Measurements from ENCODE around the gene AKR1C2.

Gene AKR1C2

DNA sequence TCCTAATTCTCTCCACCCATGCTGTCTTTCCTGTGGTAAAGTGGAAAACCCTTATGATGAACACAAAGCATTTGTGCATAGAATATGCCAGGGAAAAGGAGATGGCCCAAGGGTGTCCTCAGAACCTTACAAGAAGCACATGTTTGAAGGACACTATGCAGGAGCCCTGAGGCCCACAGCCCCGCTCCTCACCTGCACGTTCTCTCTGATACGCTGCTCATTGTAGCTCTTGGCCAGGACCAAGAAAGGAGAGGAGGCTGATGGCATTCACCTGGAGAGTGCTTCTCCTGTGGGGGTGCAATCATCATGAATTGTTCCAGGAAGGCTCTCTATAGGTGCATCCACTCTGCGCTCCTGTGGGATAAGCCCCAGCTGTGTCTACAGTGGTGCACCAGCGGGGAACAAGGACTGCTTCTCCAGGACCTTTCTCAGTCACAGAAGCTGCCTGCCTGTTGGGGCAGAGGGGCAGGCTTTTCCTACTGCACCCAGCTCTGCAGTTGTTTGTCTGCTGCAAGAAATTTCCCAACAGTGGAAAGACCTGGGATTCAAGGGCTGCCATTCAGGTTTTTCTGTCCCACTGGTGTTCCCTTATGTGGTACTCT is 19.9 kb downstream of the AKR1C2 start:
- H3K27ac ChIP-seq (ENCODE audit: low read depth, low read length): no peak overlapping the region
- no peaks in the 10 kb centered on the region for H3K79me1 ChIP-seq (ENCODE audit: low read length)
- no peak overlapping the region for H3K4me2 ChIP-seq (ENCODE audit: low read length)
- H3K4ac ChIP-seq (ENCODE audit: low read depth, low read length): no peak overlapping the region
- H3K9ac ChIP-seq (ENCODE audit: low read length): no peak overlapping the region
- no peak overlapping the region for H3K18ac ChIP-seq (ENCODE audit: low read length)
- no peak for DNase-seq
- no peak overlapping the region for H2BK15ac ChIP-seq (replicated peaks; ENCODE audit: low read depth)
- H3K27me3 ChIP-seq (ENCODE audit: insufficient read depth, low read length, poor library complexity): no peaks in the 10 kb centered on the region
- no peaks in the 10 kb centered on the region for H3K4me1 ChIP-seq (ENCODE audit: control insufficient read depth, low read depth, low read length)
- no peaks in the 10 kb centered on the region for H3K79me2 ChIP-seq (ENCODE audit: control insufficient read depth, insufficient read depth, low read length)
- no peak overlapping the region for H3K23ac ChIP-seq (ENCODE audit: low read length)
- H2BK120ac ChIP-seq (ENCODE audit: low read depth, low read length): no peak overlapping the region
- no peak overlapping the region for H3K56ac ChIP-seq (ENCODE audit: low read length)
- no peak overlapping the region for H2BK5ac ChIP-seq (ENCODE audit: low read length)
- H3K36me3 ChIP-seq (ENCODE audit: control insufficient read depth, insufficient read depth, low read length): no peaks in the 10 kb centered on the region
- H4K5ac ChIP-seq (ENCODE audit: low read length): no peak overlapping the region
- WGBS (ENCODE audit: extremely low coverage, insufficient coverage, low lambda C conversion rate): no CpG with 5 or more reads among the region's 5 CpGs
- no peak overlapping the region for H3K4me3 ChIP-seq (ENCODE audit: low read length)
- no peak overlapping the region for H4K8ac ChIP-seq (ENCODE audit: low read depth, low read length)
- H2AK5ac ChIP-seq (ENCODE audit: low read length): no peak overlapping the region

DNA sequence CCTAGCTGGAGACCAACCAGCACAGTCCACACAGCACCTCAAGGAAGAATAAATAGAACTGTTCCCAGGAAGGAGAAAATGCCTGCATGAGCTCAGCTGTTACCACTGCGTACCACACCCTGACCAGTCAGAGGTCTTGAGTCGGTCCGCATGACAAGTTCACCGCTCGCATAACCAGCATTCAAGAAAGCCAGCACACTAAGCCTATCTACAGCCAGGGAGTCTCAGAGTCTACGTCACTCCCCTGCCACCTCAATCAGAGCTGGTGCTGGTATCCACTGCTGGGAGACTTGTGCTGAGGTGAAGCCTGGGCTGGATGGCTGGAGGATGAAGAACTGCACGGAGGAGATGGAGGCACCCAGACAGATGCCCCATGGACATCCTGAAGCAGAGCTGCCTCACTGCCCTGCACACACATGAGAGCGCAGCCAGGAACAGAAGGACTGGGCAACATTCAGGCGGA is 20.9 kb downstream of the AKR1C2 start:
- H3K4me3 ChIP-seq (ENCODE audit: low read length): no peak overlapping the region
- H2BK5ac ChIP-seq (ENCODE audit: low read length): no peak overlapping the region
- H3K4me2 ChIP-seq (ENCODE audit: low read length): no peak overlapping the region
- no peaks in the 10 kb centered on the region for H3K36me3 ChIP-seq (ENCODE audit: control insufficient read depth, insufficient read depth, low read length)
- H2BK15ac ChIP-seq (replicated peaks; ENCODE audit: low read depth): no peak overlapping the region
- H3K4ac ChIP-seq (ENCODE audit: low read depth, low read length): no peak overlapping the region
- no peak overlapping the region for H3K23ac ChIP-seq (ENCODE audit: low read length)
- H3K27ac ChIP-seq (ENCODE audit: low read depth, low read length): no peak overlapping the region
- H3K9ac ChIP-seq (ENCODE audit: low read length): no peak overlapping the region
- H4K5ac ChIP-seq (ENCODE audit: low read length): no peak overlapping the region
- no CpG with 5 or more reads among the region's 9 CpGs for WGBS (ENCODE audit: extremely low coverage, insufficient coverage, low lambda C conversion rate)
- H3K79me1 ChIP-seq (ENCODE audit: low read length): no peaks in the 10 kb centered on the region
- H4K8ac ChIP-seq (ENCODE audit: low read depth, low read length): no peak overlapping the region
- no peak overlapping the region for H3K18ac ChIP-seq (ENCODE audit: low read length)
- no peaks in the 10 kb centered on the region for H3K4me1 ChIP-seq (ENCODE audit: control insufficient read depth, low read depth, low read length)
- DNase-seq: no peak
- no peaks in the 10 kb centered on the region for H3K79me2 ChIP-seq (ENCODE audit: control insufficient read depth, insufficient read depth, low read length)
- no peak overlapping the region for H2AK5ac ChIP-seq (ENCODE audit: low read length)
- H3K56ac ChIP-seq (ENCODE audit: low read length): no peak overlapping the region
- no peak overlapping the region for H2BK120ac ChIP-seq (ENCODE audit: low read depth, low read length)
- H3K27me3 ChIP-seq (ENCODE audit: insufficient read depth, low read length, poor library complexity): no peaks in the 10 kb centered on the region

DNA sequence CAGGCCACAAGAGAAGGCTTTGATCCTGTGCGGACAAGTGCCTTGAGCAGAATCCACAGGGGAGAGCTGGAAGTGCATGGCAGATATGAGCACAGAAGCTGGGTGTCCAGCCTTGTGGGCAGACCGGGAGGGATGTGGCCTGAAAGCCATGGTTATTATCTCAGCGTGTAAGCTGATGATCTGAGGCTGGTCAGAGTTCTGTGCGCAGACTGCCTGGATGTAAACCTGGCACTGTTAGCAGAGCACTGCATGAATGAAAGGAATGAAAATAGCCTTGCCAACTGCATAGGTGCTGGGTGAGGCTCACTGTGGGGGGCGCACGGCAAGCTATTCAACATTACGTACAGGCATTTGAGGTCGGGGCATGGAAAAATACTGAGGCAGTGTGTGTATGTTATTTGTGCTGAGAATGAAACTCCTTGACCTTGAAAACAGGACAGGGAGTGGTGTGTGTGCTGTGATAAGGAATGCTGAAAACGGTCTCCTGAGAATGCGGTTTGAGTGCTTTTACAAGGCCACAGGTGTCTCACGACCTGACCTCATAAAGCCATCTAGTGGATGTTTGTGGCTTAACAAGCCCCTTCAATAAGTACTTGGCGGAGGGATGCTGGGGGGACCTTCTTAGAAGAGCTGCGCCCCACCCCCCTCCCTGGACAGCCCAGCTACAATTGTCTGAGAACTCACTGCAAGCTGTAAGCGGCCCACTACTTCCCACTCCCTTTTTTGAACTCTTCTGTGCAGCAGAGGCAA is 21.8 kb downstream of the AKR1C2 start:
- Histone ChIP-seq H3K36me3 (ENCODE audit: control insufficient read depth, insufficient read depth, low read length) (no peaks in the 10 kb centered on the region), H3K27ac (ENCODE audit: low read depth, low read length) (no peak overlapping the region), H3K4ac (ENCODE audit: low read depth, low read length) (no peak overlapping the region), H3K18ac (ENCODE audit: low read length) (no peak overlapping the region), H3K4me3 (ENCODE audit: low read length) (no peak overlapping the region), H4K8ac (ENCODE audit: low read depth, low read length) (no peak overlapping the region), H2BK120ac (ENCODE audit: low read depth, low read length) (no peak overlapping the region), H2AK5ac (ENCODE audit: low read length) (no peak overlapping the region), H3K27me3 (ENCODE audit: insufficient read depth, low read length, poor library complexity) (no peaks in the 10 kb centered on the region), H3K9ac (ENCODE audit: low read length) (no peak overlapping the region), H2BK5ac (ENCODE audit: low read length) (no peak overlapping the region), H3K56ac (ENCODE audit: low read length) (no peak overlapping the region), H3K79me1 (ENCODE audit: low read length) (no peaks in the 10 kb centered on the region), H3K4me1 (ENCODE audit: control insufficient read depth, low read depth, low read length) (no peaks in the 10 kb centered on the region), H4K5ac (ENCODE audit: low read length) (no peak overlapping the region), H3K79me2 (ENCODE audit: control insufficient read depth, insufficient read depth, low read length) (no peaks in the 10 kb centered on the region), H3K4me2 (ENCODE audit: low read length) (no peak overlapping the region), H3K23ac (ENCODE audit: low read length) (no peak overlapping the region), H2BK15ac (replicated peaks; ENCODE audit: low read depth) (no peak overlapping the region)
- WGBS (ENCODE audit: extremely low coverage, insufficient coverage, low lambda C conversion rate): no CpG with 5 or more reads among the region's 14 CpGs
- peak; percentile 89 for DNase-seq

DNA sequence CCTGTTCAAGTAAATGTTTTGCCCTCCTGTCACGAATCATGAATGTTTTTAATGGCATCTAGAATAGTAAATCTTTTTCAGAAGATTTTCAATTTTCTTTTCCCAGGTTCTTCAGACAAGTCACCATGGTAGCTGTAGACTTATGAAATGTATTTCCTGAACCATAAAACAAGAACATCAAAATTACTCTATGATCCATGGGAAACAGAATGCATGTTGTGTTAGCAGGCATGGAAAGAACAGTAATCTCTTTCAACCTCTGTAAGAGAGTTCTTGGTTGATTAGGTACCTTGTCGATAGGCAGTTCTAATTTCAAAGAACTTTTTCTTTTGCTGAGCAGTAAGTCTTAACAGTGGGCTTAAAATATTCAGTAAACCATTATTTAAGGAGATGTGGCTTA is 22.9 kb downstream of the AKR1C2 start:
- Histone ChIP-seq H3K18ac (ENCODE audit: low read length) (no peak overlapping the region), H3K9ac (ENCODE audit: low read length) (no peak overlapping the region), H3K4me1 (ENCODE audit: control insufficient read depth, low read depth, low read length) (no peaks in the 10 kb centered on the region), H3K56ac (ENCODE audit: low read length) (no peak overlapping the region), H3K79me2 (ENCODE audit: control insufficient read depth, insufficient read depth, low read length) (no peaks in the 10 kb centered on the region), H2BK15ac (replicated peaks; ENCODE audit: low read depth) (no peak overlapping the region), H2BK120ac (ENCODE audit: low read depth, low read length) (no peak overlapping the region), H2AK5ac (ENCODE audit: low read length) (no peak overlapping the region), H2BK5ac (ENCODE audit: low read length) (no peak overlapping the region), H3K4me3 (ENCODE audit: low read length) (no peak overlapping the region), H3K4me2 (ENCODE audit: low read length) (no peak overlapping the region), H4K5ac (ENCODE audit: low read length) (no peak overlapping the region), H3K36me3 (ENCODE audit: control insufficient read depth, insufficient read depth, low read length) (no peaks in the 10 kb centered on the region), H3K27me3 (ENCODE audit: insufficient read depth, low read length, poor library complexity) (no peaks in the 10 kb centered on the region), H4K8ac (ENCODE audit: low read depth, low read length) (no peak overlapping the region), H3K4ac (ENCODE audit: low read depth, low read length) (no peak overlapping the region), H3K23ac (ENCODE audit: low read length) (no peak overlapping the region), H3K79me1 (ENCODE audit: low read length) (no peaks in the 10 kb centered on the region), H3K27ac (ENCODE audit: low read depth, low read length) (no peak overlapping the region)
- no CpG with 5 or more reads among the region's 2 CpGs for WGBS (ENCODE audit: extremely low coverage, insufficient coverage, low lambda C conversion rate)
- DNase-seq: no peak

- WGBS (ENCODE audit: extremely low coverage, insufficient coverage, low lambda C conversion rate): no CpG with 5 or more reads among the region's 4 CpGs
- Histone ChIP-seq H3K4me3 (ENCODE audit: low read length) (no peak overlapping the region), H3K4me1 (ENCODE audit: control insufficient read depth, low read depth, low read length) (no peaks in the 10 kb centered on the region), H2BK120ac (ENCODE audit: low read depth, low read length) (no peak overlapping the region), H3K18ac (ENCODE audit: low read length) (no peak overlapping the region), H3K79me1 (ENCODE audit: low read length) (no peaks in the 10 kb centered on the region), H3K9ac (ENCODE audit: low read length) (no peak overlapping the region), H3K36me3 (ENCODE audit: control insufficient read depth, insufficient read depth, low read length) (no peaks in the 10 kb centered on the region), H4K5ac (ENCODE audit: low read length) (no peak overlapping the region), H3K27me3 (ENCODE audit: insufficient read depth, low read length, poor library complexity) (no peaks in the 10 kb centered on the region), H4K8ac (ENCODE audit: low read depth, low read length) (no peak overlapping the region), H2BK15ac (replicated peaks; ENCODE audit: low read depth) (no peak overlapping the region), H3K4me2 (ENCODE audit: low read length) (no peak overlapping the region), H3K4ac (ENCODE audit: low read depth, low read length) (no peak overlapping the region), H3K23ac (ENCODE audit: low read length) (no peak overlapping the region), H2AK5ac (ENCODE audit: low read length) (no peak overlapping the region), H2BK5ac (ENCODE audit: low read length) (no peak overlapping the region), H3K56ac (ENCODE audit: low read length) (no peak overlapping the region), H3K79me2 (ENCODE audit: control insufficient read depth, insufficient read depth, low read length) (no peaks in the 10 kb centered on the region), H3K27ac (ENCODE audit: low read depth, low read length) (no peak overlapping the region)
- no peak for DNase-seq
Observed at GRCh38 chr10:4978870-4979269, 24.8 kb downstream of the AKR1C2 start.

DNA sequence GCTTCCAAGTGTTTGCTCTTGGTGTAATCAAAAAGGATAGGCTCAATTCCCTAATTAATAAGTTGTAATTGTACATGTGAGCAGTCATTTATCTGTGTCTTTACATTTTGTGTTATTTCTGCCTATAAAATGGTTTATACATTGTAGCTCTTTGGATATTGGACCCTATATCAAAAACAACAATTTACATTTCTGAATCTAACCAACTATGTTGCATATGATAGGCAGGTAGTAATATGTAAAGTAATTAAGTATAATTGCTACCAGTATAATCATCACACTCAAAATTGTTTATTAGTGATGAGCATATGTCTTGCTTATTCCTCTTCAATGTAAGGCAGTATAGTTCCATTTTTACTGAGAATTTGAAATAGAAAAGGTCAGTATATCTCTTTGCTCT is 26.6 kb downstream of the AKR1C2 start:
- Histone ChIP-seq H3K56ac (ENCODE audit: low read length) (no peak overlapping the region), H3K4me1 (ENCODE audit: control insufficient read depth, low read depth, low read length) (no peaks in the 10 kb centered on the region), H2BK15ac (replicated peaks; ENCODE audit: low read depth) (no peak overlapping the region), H3K18ac (ENCODE audit: low read length) (no peak overlapping the region), H4K8ac (ENCODE audit: low read depth, low read length) (no peak overlapping the region), H3K27me3 (ENCODE audit: insufficient read depth, low read length, poor library complexity) (no peaks in the 10 kb centered on the region), H3K27ac (ENCODE audit: low read depth, low read length) (no peak overlapping the region), H3K4me3 (ENCODE audit: low read length) (no peak overlapping the region), H3K79me1 (ENCODE audit: low read length) (no peaks in the 10 kb centered on the region), H3K4me2 (ENCODE audit: low read length) (no peak overlapping the region), H4K5ac (ENCODE audit: low read length) (no peak overlapping the region), H3K36me3 (ENCODE audit: control insufficient read depth, insufficient read depth, low read length) (no peaks in the 10 kb centered on the region), H3K23ac (ENCODE audit: low read length) (no peak overlapping the region), H3K9ac (ENCODE audit: low read length) (no peak overlapping the region), H2BK5ac (ENCODE audit: low read length) (no peak overlapping the region), H2AK5ac (ENCODE audit: low read length) (no peak overlapping the region), H3K4ac (ENCODE audit: low read depth, low read length) (no peak overlapping the region), H3K79me2 (ENCODE audit: control insufficient read depth, insufficient read depth, low read length) (no peaks in the 10 kb centered on the region), H2BK120ac (ENCODE audit: low read depth, low read length) (no peak overlapping the region)
- no peak for DNase-seq
